Astrocyte of the spinal cord (primary cell): ENCODE results near the gene MYT1.

Experiments used
- DNase-seq: peaks from one replicate; pipeline ENCODE4 v3.0.0; 2011; ENCODE audit warnings: low read depth, low spot score
- H3K4me3 ChIP-seq: 2 replicates; pipeline ENCODE4 v1.5.1; 2011; ENCODE audit warnings: low read depth, mild to moderate bottlenecking, low read length, moderate library complexity
- in situ Hi-C: cut with HindIII; loops from 2 replicates; pipeline ENCODE4 v1.10.0; 2017; ENCODE audit warnings: low sequenced_read_pairs
- TF ChIP-seq, protein P1 (sequence below): IDR thresholded peaks from 2 replicates; pipeline ENCODE4 v1.5.1; 2012; ENCODE audit warnings: low read depth, mild to moderate bottlenecking, low read length, inconsistent platforms

Gene MYT1

DNA sequence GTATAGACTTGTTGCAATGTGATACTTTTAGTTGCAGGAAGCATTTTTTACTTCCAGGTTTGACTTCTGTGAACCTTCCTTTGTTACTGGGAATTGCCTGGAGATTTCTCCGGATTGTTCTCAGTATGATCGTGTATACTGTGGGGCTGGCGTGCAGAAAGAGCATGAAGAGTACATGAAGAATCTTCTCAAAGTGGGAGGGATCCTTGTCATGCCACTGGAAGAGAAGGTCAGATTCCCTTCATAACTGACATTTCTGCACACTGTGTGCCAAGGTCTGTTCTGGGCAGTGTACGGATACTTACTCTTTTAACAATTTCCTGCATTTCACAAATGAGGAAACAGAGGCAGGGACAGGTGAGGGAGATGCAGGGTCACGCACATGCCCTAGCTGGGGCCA, 100.9 kb downstream of the MYT1 start:
- DNase-seq: no peak
- H3K4me3 ChIP-seq: no peak overlapping the region
- TF ChIP-seq, protein P1, sequence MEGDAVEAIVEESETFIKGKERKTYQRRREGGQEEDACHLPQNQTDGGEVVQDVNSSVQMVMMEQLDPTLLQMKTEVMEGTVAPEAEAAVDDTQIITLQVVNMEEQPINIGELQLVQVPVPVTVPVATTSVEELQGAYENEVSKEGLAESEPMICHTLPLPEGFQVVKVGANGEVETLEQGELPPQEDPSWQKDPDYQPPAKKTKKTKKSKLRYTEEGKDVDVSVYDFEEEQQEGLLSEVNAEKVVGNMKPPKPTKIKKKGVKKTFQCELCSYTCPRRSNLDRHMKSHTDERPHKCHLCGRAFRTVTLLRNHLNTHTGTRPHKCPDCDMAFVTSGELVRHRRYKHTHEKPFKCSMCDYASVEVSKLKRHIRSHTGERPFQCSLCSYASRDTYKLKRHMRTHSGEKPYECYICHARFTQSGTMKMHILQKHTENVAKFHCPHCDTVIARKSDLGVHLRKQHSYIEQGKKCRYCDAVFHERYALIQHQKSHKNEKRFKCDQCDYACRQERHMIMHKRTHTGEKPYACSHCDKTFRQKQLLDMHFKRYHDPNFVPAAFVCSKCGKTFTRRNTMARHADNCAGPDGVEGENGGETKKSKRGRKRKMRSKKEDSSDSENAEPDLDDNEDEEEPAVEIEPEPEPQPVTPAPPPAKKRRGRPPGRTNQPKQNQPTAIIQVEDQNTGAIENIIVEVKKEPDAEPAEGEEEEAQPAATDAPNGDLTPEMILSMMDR: no peak
- in situ Hi-C loops: no loop called here

DNA sequence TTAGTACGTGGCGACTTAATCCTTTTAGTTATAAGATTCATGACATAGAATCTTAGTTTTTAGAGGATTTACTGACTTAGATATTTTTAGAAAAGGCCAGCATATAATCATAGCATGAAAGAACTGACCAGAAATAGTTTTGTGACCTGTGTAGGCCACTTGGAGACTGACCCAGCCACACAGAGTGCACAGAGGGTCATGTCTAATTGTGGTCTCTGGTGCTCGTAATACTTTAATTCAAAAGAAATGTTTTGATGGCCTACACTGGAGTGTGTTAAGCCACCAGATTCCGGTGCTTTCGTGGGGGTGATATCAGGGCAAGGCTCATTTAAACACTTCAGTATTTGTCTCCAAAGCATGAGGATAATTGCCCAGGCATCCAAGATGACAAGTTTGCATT, 102.7 kb downstream of the MYT1 start:
- in situ Hi-C loops: no loop called here
- TF ChIP-seq, protein P1: no peak
- DNase-seq: no peak
- no peak overlapping the region for H3K4me3 ChIP-seq

DNA sequence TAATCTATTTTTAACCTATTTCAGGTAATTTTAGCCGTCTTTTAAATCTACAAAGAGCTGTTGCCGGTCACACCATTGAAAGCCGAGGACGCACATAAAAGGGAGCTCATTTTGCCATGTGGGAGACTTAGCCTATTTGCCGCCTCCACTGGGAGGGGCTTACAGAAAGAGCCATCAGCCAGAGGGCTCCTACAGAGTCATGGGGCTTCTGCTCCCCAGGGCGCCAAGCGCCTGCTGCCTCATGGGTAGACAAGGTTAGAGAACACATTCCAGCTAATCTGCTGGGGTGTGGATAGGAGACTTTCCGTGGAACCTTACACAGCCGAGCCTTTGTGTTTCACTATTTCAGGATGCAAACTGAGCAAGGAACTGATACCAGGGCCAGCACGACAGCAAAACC, 103.9 kb downstream of the MYT1 start:
- H3K4me3 ChIP-seq: no peak overlapping the region
- TF ChIP-seq, protein P1: no peak
- in situ Hi-C loops: no loop called here
- DNase-seq: no peak

DNA sequence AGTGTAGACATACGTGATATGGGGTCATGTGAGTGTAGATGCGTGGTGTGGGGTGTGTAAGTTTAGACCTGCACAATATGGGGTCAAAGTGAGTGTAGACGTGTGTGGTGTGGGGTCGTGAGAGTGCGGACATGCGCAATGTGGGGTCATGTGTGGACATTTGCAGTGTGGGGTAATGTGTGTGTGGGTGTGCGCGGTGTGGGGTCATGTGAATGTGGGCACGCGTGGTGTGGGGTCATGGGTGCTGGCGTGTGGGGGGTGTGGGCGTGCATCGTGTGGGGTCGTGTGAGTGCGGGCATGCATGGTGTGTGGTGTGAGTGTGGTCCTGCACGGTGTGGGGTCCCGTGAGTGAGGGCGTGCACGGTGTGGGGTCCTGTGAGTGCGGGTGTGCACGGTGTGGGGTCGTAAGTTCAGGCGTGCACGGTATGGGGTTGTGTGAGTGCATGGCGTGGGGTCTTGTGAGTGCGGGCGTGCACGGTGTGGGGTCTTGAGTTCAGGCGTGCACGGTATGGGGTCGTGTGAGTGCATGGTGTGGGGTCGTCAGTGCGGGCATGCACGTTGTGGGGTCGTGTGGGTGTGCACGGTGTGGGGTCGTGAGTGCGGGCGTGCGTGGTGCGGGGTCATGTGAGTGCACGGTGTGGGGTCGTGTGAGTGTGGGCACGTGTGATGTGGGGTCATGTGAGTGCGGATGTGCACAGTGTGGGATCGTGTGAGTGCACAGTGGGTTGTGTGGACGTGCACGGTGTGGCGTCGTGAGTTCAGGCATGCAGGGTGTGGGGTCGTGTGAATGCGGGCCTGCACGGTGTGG, 105.6 kb downstream of the MYT1 start:
- no peak for DNase-seq
- TF ChIP-seq, protein P1: no peak
- no peak overlapping the region for H3K4me3 ChIP-seq
- in situ Hi-C loops: no loop called here

DNA sequence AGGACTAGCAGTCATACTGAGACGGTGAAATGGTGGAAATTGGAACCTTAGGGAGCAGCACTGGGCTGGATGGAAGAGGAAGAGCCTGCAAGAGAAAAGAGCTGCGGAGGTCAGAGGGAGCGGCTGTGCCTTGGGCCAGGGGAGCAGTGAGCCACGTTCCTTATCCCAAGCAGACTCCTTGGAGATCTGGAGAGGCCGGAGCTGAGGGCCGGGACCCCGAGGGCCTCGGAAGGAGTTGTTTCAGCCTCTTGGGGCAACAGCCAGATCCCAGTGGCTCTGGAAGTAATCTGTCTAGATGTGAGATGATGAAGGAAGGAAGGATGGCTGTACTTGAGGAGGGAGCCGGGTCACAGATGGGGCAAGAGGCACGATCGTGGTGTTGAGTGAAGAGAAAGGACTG, 107.4 kb downstream of the MYT1 start:
- in situ Hi-C loops: no loop called here
- TF ChIP-seq, protein P1: no peak
- DNase-seq: no peak
- H3K4me3 ChIP-seq: no peak overlapping the region

DNA sequence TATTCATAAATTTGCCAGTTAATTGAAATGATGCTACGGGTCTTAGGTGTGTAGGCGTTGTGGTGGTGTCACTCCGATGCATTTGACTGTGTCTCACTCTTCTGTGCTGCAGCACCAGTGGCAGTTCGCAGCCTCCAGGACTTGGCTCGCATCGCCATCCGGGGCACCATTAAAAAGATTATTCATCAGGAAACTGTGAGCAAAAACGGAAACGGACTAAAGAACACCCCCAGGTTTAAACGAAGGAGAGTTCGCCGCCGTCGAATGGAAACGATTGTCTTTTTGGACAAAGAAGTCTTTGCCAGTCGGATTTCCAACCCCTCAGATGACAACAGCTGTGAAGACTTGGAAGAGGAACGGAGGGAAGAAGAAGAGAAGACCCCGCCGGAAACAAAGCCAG, 108.9 kb downstream of the MYT1 start:
- no peak for DNase-seq
- TF ChIP-seq, protein P1: no peak
- in situ Hi-C loops: no loop called here
- H3K4me3 ChIP-seq: no peak overlapping the region
